ENCODE results near the gene PAGR1.

DNA sequence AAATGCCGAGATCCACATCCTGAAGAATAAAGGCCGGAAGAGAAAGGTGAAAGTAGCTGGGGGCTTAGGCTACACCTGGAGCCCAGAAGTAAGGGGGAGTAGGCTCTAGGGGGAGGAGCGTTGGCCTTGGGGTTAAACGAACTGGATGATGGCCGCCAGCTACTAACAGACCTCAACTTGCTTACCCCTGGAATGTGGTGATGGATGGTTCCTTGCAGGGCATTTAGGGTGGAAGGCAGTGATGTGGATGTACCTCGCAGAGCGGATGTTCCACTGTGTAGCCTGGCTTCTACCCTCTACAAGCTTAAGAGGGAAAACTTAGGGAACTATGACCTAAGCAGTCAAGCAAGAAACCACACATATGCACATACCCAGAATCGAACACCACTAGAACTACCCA is 11.9 kb upstream of the PAGR1 start:
- TF ChIP-seq, protein P1, sequence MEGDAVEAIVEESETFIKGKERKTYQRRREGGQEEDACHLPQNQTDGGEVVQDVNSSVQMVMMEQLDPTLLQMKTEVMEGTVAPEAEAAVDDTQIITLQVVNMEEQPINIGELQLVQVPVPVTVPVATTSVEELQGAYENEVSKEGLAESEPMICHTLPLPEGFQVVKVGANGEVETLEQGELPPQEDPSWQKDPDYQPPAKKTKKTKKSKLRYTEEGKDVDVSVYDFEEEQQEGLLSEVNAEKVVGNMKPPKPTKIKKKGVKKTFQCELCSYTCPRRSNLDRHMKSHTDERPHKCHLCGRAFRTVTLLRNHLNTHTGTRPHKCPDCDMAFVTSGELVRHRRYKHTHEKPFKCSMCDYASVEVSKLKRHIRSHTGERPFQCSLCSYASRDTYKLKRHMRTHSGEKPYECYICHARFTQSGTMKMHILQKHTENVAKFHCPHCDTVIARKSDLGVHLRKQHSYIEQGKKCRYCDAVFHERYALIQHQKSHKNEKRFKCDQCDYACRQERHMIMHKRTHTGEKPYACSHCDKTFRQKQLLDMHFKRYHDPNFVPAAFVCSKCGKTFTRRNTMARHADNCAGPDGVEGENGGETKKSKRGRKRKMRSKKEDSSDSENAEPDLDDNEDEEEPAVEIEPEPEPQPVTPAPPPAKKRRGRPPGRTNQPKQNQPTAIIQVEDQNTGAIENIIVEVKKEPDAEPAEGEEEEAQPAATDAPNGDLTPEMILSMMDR (IDR thresholded peaks at IDR 0.05; ENCODE audit: low read depth, low read length) = no peak
- TF ChIP-seq POLR2A (IDR thresholded peaks at IDR 0.05; ENCODE audit: extremely low read depth, insufficient read length) = no peak
